SK-N-SH (cell line): ENCODE data around the gene IQGAP1. TPM values are rescaled to one million over a fixed set of nuclear protein-coding genes. Genes with fewer than 3 reads are reported as not detected.

Source experiments
- CTCF ChIA-PET: fragments of 300-600, 350-600 bp; formaldehyde crosslinking; extraction: SDS; loops from one replicate; lab custom pipeline; 2021; lab: Yijun Ruan, JAX
- POLR2A ChIA-PET: fragments of 350-600 bp; sonication (Branson Sonifier 250); formaldehyde crosslinking; extraction: SDS; loops from one replicate; lab custom pipeline; 2020; ENCODE audit warnings: antibody characterized with exemption, inconsistent platforms; lab: Yijun Ruan, JAX
- DNase-seq: peaks from one replicate; pipeline ENCODE4 v3.0.0; 2012
- H2AFZ ChIP-seq: fragments of 200-600 bp; sonication (generic); 2 replicates; pipeline ENCODE4 v1.8.1; 2016; ENCODE audit warnings: antibody characterized with exemption, mild to moderate bottlenecking, low read depth
- H3F3A ChIP-seq: fragments of 200-600 bp; sonication (generic); replicated peaks from 2 replicates; pipeline ENCODE3; 2016; ENCODE audit warnings: antibody characterized with exemption, mild to moderate bottlenecking; ENCODE audit not compliant: insufficient read depth
- H3K27ac ChIP-seq, 2 experiments: fragments of 200-500 bp in 1 of 2; fragments of 200-600 bp in 1 of 2; sonication (Bioruptor generic) in 1 of 2; sonication (generic), shearing (Covaris generic) in 1 of 2; 2 replicates each; pipeline versions ENCODE4 v1.5.1 to v1.6.1; 2014 to 2016; ENCODE audit warnings: low read depth in 2 of 2, inconsistent platforms in 1 of 2, low read length in 1 of 2, mild to moderate bottlenecking in 1 of 2, mixed read lengths in 1 of 2
- H3K27me3 ChIP-seq: fragments of 200-600 bp; sonication (generic), shearing (Covaris generic); 2 replicates; pipeline ENCODE4 v1.6.1; 2016; ENCODE audit warnings: mixed run types; ENCODE audit not compliant: insufficient read depth
- H3K36me3 ChIP-seq, 2 experiments: fragments of 200-500 bp in 1 of 2; fragments of 200-600 bp in 1 of 2; sonication (Bioruptor generic) in 1 of 2; sonication (generic) in 1 of 2; replicated peaks in 1 of 2; 2 replicates each; pipeline versions ENCODE3 to v1.5.1; 2014 to 2016; ENCODE audit warnings: low read length in 1 of 2, mild to moderate bottlenecking in 1 of 2; ENCODE audit not compliant: insufficient read depth in 2 of 2, control insufficient read depth in 1 of 2
- H3K4me1 ChIP-seq, 2 experiments: fragments of 200-500 bp in 1 of 2; fragments of 200-600 bp in 1 of 2; sonication (Bioruptor generic) in 1 of 2; sonication (generic), shearing (Covaris generic) in 1 of 2; 2 replicates each; pipeline versions ENCODE4 v1.5.1 to v1.6.1; 2014 to 2016; ENCODE audit warnings: low read depth in 1 of 2, low read length in 1 of 2, mixed run types in 1 of 2; ENCODE audit not compliant: insufficient read depth in 2 of 2, control insufficient read depth in 1 of 2
- H3K4me2 ChIP-seq: fragments of 200-600 bp; sonication (generic), shearing (Covaris generic); 2 replicates; pipeline ENCODE4 v1.6.1; 2017; ENCODE audit warnings: mixed run types
- H3K4me3 ChIP-seq, 2 experiments: fragments of 200-500 bp in 1 of 2; fragments of 200-600 bp in 1 of 2; sonication (Bioruptor generic) in 1 of 2; sonication (generic), shearing (Covaris generic) in 1 of 2; 2 replicates each; pipeline versions ENCODE4 v1.5.1 to v1.8.1; 2014 to 2016; ENCODE audit warnings: low read depth in 2 of 2, inconsistent platforms in 1 of 2, low read length in 1 of 2, mild to moderate bottlenecking in 1 of 2, mixed read lengths in 1 of 2, moderate library complexity in 1 of 2
- H3K79me2 ChIP-seq: fragments of 200-600 bp; sonication (generic); 2 replicates; pipeline ENCODE4 v1.8.1; 2017; ENCODE audit warnings: mild to moderate bottlenecking; ENCODE audit not compliant: insufficient read depth
- H3K9ac ChIP-seq: fragments of 200-600 bp; sonication (generic); 2 replicates; pipeline ENCODE4 v1.6.1; 2017; ENCODE audit warnings: mixed run types
- H3K9me2 ChIP-seq: fragments of 200-600 bp; sonication (generic); 2 replicates; pipeline ENCODE4 v1.6.1; 2017; ENCODE audit warnings: mixed run types
- H3K9me3 ChIP-seq: fragments of 200-600 bp; sonication (generic); 2 replicates; pipeline ENCODE4 v1.6.1; 2017; ENCODE audit warnings: mixed run types, mild to moderate bottlenecking, moderate library complexity
- H4K20me1 ChIP-seq: fragments of 200-600 bp; sonication (generic); 2 replicates; pipeline ENCODE4 v1.6.1; 2017; ENCODE audit warnings: mild to moderate bottlenecking, mixed run types; ENCODE audit not compliant: insufficient read depth
- EP300 ChIP-seq, 2 experiments: IDR thresholded peaks; 2 replicates each; pipeline versions ENCODE4 v1.4.0 to v1.6.1; 2012; ENCODE audit warnings: borderline replicate concordance in 1 of 2, low read depth in 1 of 2, low read length in 1 of 2
- EZH2phosphoT487 ChIP-seq: fragments of 200-600 bp; sonication (generic); IDR thresholded peaks from 2 replicates; pipeline ENCODE4 v1.6.1; 2017; ENCODE audit warnings: low read depth, mixed run types, mild to moderate bottlenecking, antibody characterized with exemption, moderate library complexity, borderline replicate concordance
- FOSL2 ChIP-seq: IDR thresholded peaks from 2 replicates; pipeline ENCODE4 v1.4.0; 2012; ENCODE audit warnings: low read depth, mild to moderate bottlenecking, moderate library complexity, borderline replicate concordance
- FOXJ3 ChIP-seq: sonication (generic); formaldehyde crosslinking; IDR thresholded peaks from 2 replicates; pipeline ENCODE4 v1.5.1; 2020; ENCODE audit warnings: mild to moderate bottlenecking, missing genetic modification reagents
- FOXM1 ChIP-seq: IDR thresholded peaks from 2 replicates; pipeline ENCODE4 v1.4.0; 2012; ENCODE audit warnings: low read depth, mild to moderate bottlenecking
- GABPA ChIP-seq: IDR thresholded peaks from 2 replicates; pipeline ENCODE4 v1.4.0; 2012; ENCODE audit warnings: low read depth, mild to moderate bottlenecking
- JUND ChIP-seq: IDR thresholded peaks from 2 replicates; pipeline ENCODE4 v1.4.0; 2012
- MAX ChIP-seq: IDR thresholded peaks from 2 replicates; pipeline ENCODE4 v1.4.0; 2012; ENCODE audit warnings: low read depth
- MEF2A ChIP-seq: IDR thresholded peaks from 2 replicates; pipeline ENCODE4 v1.4.0; 2012; ENCODE audit warnings: low read depth, borderline replicate concordance
- MXI1 ChIP-seq: IDR thresholded peaks from 2 replicates; pipeline ENCODE4 v1.6.1; 2012; ENCODE audit warnings: mild to moderate bottlenecking, low read depth, low read length, improper control_type of control experiment
- NRF1 ChIP-seq: IDR thresholded peaks from 2 replicates; pipeline ENCODE4 v1.6.1; 2012; ENCODE audit warnings: low read depth, mild to moderate bottlenecking, low read length
- REST ChIP-seq: IDR thresholded peaks from 2 replicates; pipeline ENCODE4 v1.6.1; 2012; ENCODE audit warnings: mild to moderate bottlenecking, low read depth, low read length, moderate library complexity
- RXRA ChIP-seq: IDR thresholded peaks from 2 replicates; pipeline ENCODE4 v1.4.0; 2012; ENCODE audit warnings: low read depth, mild to moderate bottlenecking, borderline replicate concordance
- SIN3A ChIP-seq: IDR thresholded peaks from 2 replicates; pipeline ENCODE4 v1.6.1; 2012; ENCODE audit warnings: low read depth, mild to moderate bottlenecking, low read length, moderate library complexity, borderline replicate concordance
- SMC3 ChIP-seq: IDR thresholded peaks from 2 replicates; pipeline ENCODE4 v1.6.1; 2012; ENCODE audit warnings: low read depth, low read length, improper control_type of control experiment
- TCF12 ChIP-seq: IDR thresholded peaks from 2 replicates; pipeline ENCODE4 v1.4.0; 2012
- USF2 ChIP-seq: fragments of 150-350 bp; IDR thresholded peaks from 2 replicates; pipeline ENCODE4 v1.6.1; 2017; ENCODE audit warnings: antibody characterized with exemption, low read length, low read depth, borderline replicate concordance
- WGBS: methylation state at CpG from one replicate; pipeline ENCODE4 v1.1.6; 2017; ENCODE audit warnings: low lambda C conversion rate; 5-methylcytosine and 5-hydroxymethylcytosine counted together
- polyA plus RNA-seq, 3 experiments: library from polyadenylated mRNA; depleted of rRNA; stranded (reverse); fragments of >200 nt; gene quantifications; 2 replicates each; pipeline ENCODE4 v1.2.3, GENCODE V29; 2012

The IQGAP1 gene
- polyA plus RNA-seq, 1 of the 3 experiments (the other 2 are of a cell fraction), result 56.5 TPM

GRCh38 chr15:90420451-90420850 is 32.4 kb downstream of the IQGAP1 start:
- H3F3A ChIP-seq, result peaks cover 41% of the 10 kb centered on the region
- H3K9me2 ChIP-seq, result no peaks in the 10 kb centered on the region
- H3K36me3 ChIP-seq, result peaks cover 0 to 4% of the 10 kb centered on the region in 2 experiments
- H3K4me2 ChIP-seq, result peak overlapping the region; percentile 81
- peak overlapping the region; percentile 76 to 96; a peak in 3 of 4 replicates for H3K27ac ChIP-seq
- H3K9ac ChIP-seq, result peak overlapping the region; percentile 54
- H3K9me3 ChIP-seq, result no peaks in the 10 kb centered on the region
- peaks cover 0 to 61% of the 10 kb centered on the region in 2 experiments; a peak in 2 of 4 replicates for H3K4me1 ChIP-seq
- H4K20me1 ChIP-seq, result peaks cover 46% of the 10 kb centered on the region
- H2AFZ ChIP-seq, result no peak overlapping the region
- no peak for DNase-seq
- peaks cover 97% of the 10 kb centered on the region for H3K79me2 ChIP-seq
- no peaks in the 10 kb centered on the region for H3K27me3 ChIP-seq
- peak overlapping the region; percentile 21 to 51; a peak in 3 of 4 replicates for H3K4me3 ChIP-seq
- TF ChIP-seq MEF2A (no peak), FOXJ3 (CRISPR knock-in tag) (no peak), GABPA (no peak), REST (no peak)
- ChIA-PET CTCF (interaction anchor here (1.7 to 3.3 kb wide), 2 partner anchors 11 to 100 kb away, joined by 4 to 12 read pairs; no protein-coding TSS in a partner anchor), POLR2A (no interaction called here)
- WGBS, result 68% methylated on average over 1 of the region's 1 CpG

GRCh38 chr15:90421527-90421926 is 33.5 kb downstream of the IQGAP1 start:
- WGBS, result 96% methylated on average over 3 of the region's 3 CpGs
- ChIA-PET CTCF (interaction anchor here (0.6 to 3.3 kb wide), 4 partner anchors 10 to 142 kb away, joined by 3 to 12 read pairs (median 4); no protein-coding TSS in a partner anchor), POLR2A (interaction anchor here (1.3 to 1.8 kb wide), 2 partner anchors 8 to 14 kb away, joined by 3 to 7 read pairs; no protein-coding TSS in a partner anchor)
- no peak for DNase-seq
- H3K4me3 ChIP-seq, result no peak overlapping the region
- H4K20me1 ChIP-seq, result peaks cover 53% of the 10 kb centered on the region
- peak overlapping the region; percentile 81 for H3K4me2 ChIP-seq
- H3K79me2 ChIP-seq, result peaks cover 97% of the 10 kb centered on the region
- H3K36me3 ChIP-seq, result peaks cover 0 to 4% of the 10 kb centered on the region in 2 experiments
- H3K9ac ChIP-seq, result no peak overlapping the region
- no peaks in the 10 kb centered on the region for H3K27me3 ChIP-seq
- no peak for TF ChIP-seq MXI1
- TF ChIP-seq RXRA, result no peak
- no peak for TF ChIP-seq FOXM1
- TF ChIP-seq EZH2phosphoT487, result no peak
- TF ChIP-seq TCF12, result no peak
- no peak for TF ChIP-seq SMC3
- no peak for TF ChIP-seq USF2
- TF ChIP-seq EP300 (IDR thresholded peaks at IDR 0.05; ENCODE audit: borderline replicate concordance in 1 of 2, low read depth in 1 of 2, low read length in 1 of 2), result no peak
- TF ChIP-seq MAX, result no peak
- no peak for TF ChIP-seq NRF1
- no peak for TF ChIP-seq FOXJ3 (CRISPR knock-in tag)
- no peak for TF ChIP-seq SIN3A
- TF ChIP-seq FOSL2, result no peak
- no peak for TF ChIP-seq JUND
- TF ChIP-seq, all 33 proteins: peak for 0
- Histone ChIP-seq H3K27ac (peak overlapping the region in 1 of 2 experiments; percentile 96; a peak in 2 of 4 replicates), H2AFZ (no peak overlapping the region), H3F3A (peaks cover 42% of the 10 kb centered on the region), H3K4me1 (peaks cover 0 to 63% of the 10 kb centered on the region in 2 experiments; a peak in 2 of 4 replicates), H3K9me3 (no peaks in the 10 kb centered on the region), H3K9me2 (no peaks in the 10 kb centered on the region)
